NT2/D1 (cell line): Measurements from ENCODE around the gene PHF21B.

ENCODE experiments used
- YY1 ChIP-seq: IDR thresholded peaks from 2 replicates; pipeline ENCODE4 v1.6.1; 2011; ENCODE audit not compliant: insufficient read length, insufficient read depth
- ZNF274 ChIP-seq: IDR thresholded peaks from 2 replicates; pipeline ENCODE4 v1.6.1; 2011; ENCODE audit warnings: mild to moderate bottlenecking, low read depth, low read length

- no peak for TF ChIP-seq YY1
- TF ChIP-seq ZNF274, result no peak
Observed at GRCh38 chr22:44999231-44999630, 10.6 kb downstream of the PHF21B start.
